ENCODE data around the gene CCSER1. TPM values are rescaled to one million over a fixed set of nuclear protein-coding genes. Genes with fewer than 3 reads are reported as not detected.

The CCSER1 gene
- total RNA-seq, 1 donor from 2014 or later: not detected

DNA sequence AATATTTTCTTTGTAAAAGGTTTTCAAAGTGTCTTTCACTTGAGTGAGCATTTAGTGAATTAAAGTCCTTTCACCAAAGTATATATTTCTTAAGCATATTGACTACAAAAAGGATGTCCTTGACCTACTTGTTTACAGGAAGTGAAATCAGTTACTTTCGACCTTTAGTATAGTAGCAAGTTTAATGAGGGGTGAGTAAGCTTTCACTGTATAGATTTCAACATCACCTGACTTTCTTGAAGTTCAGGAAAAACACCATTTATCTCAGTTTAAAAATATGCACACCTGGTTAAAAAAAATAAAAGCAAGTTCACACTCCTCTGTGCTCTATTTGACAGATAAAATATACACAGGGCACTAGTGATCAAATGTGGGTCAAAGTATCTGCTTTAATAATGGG lies 88.1 kb downstream of the CCSER1 start:
- no peaks in the 10 kb centered on the region for H3K36me3 Mint-ChIP-seq (ENCODE audit: low read depth)
- no peaks in the 10 kb centered on the region for H3K4me1 Mint-ChIP-seq (ENCODE audit: low read depth)
- peaks cover 2% of the 10 kb centered on the region for H3K27me3 Mint-ChIP-seq (ENCODE audit: low read depth)
- no peak for DNase-seq (ENCODE audit: low spot score)
- peaks cover 2% of the 10 kb centered on the region for H3K9me3 Mint-ChIP-seq (ENCODE audit: low read depth)
- no peak overlapping the region for H3K4me3 Mint-ChIP-seq (ENCODE audit: unreplicated experiment)
- no peak overlapping the region for H3K27ac Mint-ChIP-seq (ENCODE audit: unreplicated experiment)
- TF ChIP-seq, protein P1, sequence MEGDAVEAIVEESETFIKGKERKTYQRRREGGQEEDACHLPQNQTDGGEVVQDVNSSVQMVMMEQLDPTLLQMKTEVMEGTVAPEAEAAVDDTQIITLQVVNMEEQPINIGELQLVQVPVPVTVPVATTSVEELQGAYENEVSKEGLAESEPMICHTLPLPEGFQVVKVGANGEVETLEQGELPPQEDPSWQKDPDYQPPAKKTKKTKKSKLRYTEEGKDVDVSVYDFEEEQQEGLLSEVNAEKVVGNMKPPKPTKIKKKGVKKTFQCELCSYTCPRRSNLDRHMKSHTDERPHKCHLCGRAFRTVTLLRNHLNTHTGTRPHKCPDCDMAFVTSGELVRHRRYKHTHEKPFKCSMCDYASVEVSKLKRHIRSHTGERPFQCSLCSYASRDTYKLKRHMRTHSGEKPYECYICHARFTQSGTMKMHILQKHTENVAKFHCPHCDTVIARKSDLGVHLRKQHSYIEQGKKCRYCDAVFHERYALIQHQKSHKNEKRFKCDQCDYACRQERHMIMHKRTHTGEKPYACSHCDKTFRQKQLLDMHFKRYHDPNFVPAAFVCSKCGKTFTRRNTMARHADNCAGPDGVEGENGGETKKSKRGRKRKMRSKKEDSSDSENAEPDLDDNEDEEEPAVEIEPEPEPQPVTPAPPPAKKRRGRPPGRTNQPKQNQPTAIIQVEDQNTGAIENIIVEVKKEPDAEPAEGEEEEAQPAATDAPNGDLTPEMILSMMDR (IDR thresholded peaks at IDR 0.05): no peak

DNA sequence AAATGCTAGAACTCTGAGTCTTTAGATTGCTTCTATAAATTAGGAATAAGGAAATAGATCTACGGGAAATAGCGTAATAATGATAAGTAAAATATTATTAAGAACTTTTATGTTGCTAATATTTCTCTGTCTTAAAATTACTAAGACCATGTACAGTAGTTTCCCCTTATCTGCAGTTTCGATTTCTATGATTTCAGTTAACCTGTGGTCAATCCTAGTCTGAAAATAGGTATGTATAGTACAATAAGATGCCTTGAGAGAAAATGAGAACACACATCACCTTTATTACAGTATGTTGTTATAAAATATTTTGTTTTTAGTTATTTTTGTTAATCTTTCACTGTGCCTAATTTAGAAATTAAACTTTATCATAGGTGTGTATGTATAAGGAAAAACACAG lies 92.6 kb downstream of the CCSER1 start:
- DNase-seq (ENCODE audit: low spot score): no peak
- Mint-ChIP-seq H3K9me3 (ENCODE audit: low read depth) (peaks cover 2% of the 10 kb centered on the region), H3K27me3 (ENCODE audit: low read depth) (peaks cover 2% of the 10 kb centered on the region), H3K4me3 (ENCODE audit: unreplicated experiment) (no peak overlapping the region), H3K27ac (ENCODE audit: unreplicated experiment) (no peak overlapping the region), H3K4me1 (ENCODE audit: low read depth) (no peaks in the 10 kb centered on the region), H3K36me3 (ENCODE audit: low read depth) (no peaks in the 10 kb centered on the region)
- TF ChIP-seq, protein P1 (IDR thresholded peaks at IDR 0.05): no peak

DNA sequence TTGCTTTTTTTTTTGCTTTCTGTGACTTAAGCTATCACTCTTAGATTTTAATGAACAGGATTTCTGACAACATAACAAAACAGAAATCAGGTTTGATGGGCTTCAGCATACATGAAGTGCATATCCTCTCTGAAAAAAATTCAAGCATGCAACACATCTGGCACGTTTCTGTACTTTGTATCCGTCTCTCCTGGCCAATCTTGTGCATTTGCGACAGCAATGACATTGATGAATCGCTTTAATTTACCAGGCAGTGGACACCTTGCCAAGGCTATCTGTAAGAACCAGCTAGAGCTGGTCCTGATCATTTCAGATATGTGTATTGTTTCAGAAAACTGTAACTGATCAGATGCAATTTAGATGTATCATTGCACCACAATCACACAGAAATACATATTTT lies 93.3 kb downstream of the CCSER1 start:
- Mint-ChIP-seq H3K27me3 (ENCODE audit: low read depth) (peaks cover 2% of the 10 kb centered on the region), H3K27ac (ENCODE audit: unreplicated experiment) (no peak overlapping the region), H3K4me3 (ENCODE audit: unreplicated experiment) (no peak overlapping the region), H3K9me3 (ENCODE audit: low read depth) (peaks cover 2% of the 10 kb centered on the region), H3K36me3 (ENCODE audit: low read depth) (no peaks in the 10 kb centered on the region), H3K4me1 (ENCODE audit: low read depth) (no peaks in the 10 kb centered on the region)
- TF ChIP-seq, protein P1 (IDR thresholded peaks at IDR 0.05): no peak
- DNase-seq (ENCODE audit: low spot score): no peak

DNA sequence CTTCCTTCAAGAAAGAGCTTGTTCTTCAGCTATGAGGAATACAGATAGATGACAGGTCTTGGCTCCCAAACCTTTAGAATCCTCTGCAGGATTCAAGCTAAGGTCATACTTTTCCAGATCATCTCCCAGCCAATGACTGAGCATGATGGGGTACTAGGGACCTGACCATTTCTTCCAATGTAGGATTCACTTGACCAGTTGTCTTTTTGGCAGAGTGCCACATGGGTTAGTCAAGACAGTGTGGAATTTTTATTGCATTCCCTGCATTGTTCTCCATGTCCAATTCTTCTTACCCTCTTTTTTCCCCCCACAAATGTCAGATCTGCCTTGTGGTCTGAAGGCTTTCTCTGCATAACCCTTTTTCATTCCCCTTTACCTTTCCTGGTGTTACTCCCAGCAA lies 99.5 kb downstream of the CCSER1 start:
- DNase-seq (ENCODE audit: low spot score): no peak

DNA sequence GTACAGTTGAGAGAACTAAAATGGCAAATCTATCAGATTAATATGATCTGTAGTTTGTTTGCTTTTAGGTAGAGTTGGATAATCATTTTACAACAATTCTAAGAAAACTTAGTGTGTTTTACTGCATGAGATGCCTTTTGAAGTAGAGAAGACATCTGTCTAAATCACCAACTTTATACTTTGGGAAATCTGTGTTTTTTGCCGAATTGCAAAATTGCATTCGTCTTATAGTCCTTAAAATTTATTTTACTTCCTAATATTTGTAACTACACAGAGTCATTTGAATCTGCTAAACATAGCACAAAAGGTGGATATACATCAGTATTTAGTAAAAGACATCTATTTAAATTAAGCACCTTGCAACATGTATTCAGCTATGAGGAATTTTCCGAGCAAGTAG lies 100.0 kb downstream of the CCSER1 start:
- DNase-seq (ENCODE audit: low spot score): no peak
- H3K9me3 Mint-ChIP-seq (ENCODE audit: low read depth): peaks cover 12% of the 10 kb centered on the region
- H3K4me3 Mint-ChIP-seq (ENCODE audit: unreplicated experiment): no peak overlapping the region
- no peak overlapping the region for H3K27ac Mint-ChIP-seq (ENCODE audit: unreplicated experiment)
- H3K4me1 Mint-ChIP-seq (ENCODE audit: low read depth): no peaks in the 10 kb centered on the region
- no peaks in the 10 kb centered on the region for H3K27me3 Mint-ChIP-seq (ENCODE audit: low read depth)
- TF ChIP-seq, protein P1 (IDR thresholded peaks at IDR 0.05): no peak
- no peaks in the 10 kb centered on the region for H3K36me3 Mint-ChIP-seq (ENCODE audit: low read depth)

More for the DNA sequence above, 99.5 kb downstream of the CCSER1 start:
- Mint-ChIP-seq H3K9me3 (ENCODE audit: low read depth) (peaks cover 12% of the 10 kb centered on the region), H3K4me3 (ENCODE audit: unreplicated experiment) (no peak overlapping the region), H3K4me1 (ENCODE audit: low read depth) (no peaks in the 10 kb centered on the region), H3K27me3 (ENCODE audit: low read depth) (no peaks in the 10 kb centered on the region), H3K36me3 (ENCODE audit: low read depth) (no peaks in the 10 kb centered on the region), H3K27ac (ENCODE audit: unreplicated experiment) (no peak overlapping the region)
- TF ChIP-seq, protein P1 (IDR thresholded peaks at IDR 0.05): no peak
